ENCODE measurements around the gene CFAP20DC. TPM values are rescaled to one million over a fixed set of nuclear protein-coding genes. Genes with fewer than 3 reads are reported as not detected.

Gene CFAP20DC
- total and polyA plus RNA-seq, 11 donors, result 0.07 to 0.27 (median 0.11) TPM; not detected in 5

GRCh38 chr3:58840949-58841348, 208.9 kb downstream of the CFAP20DC start:
- ATAC-seq, result no peak
- no peak overlapping the region for H3K4me3 ChIP-seq
- intact Hi-C loops (cut with DNase I), result no loop called here
- H3K36me3 ChIP-seq, result no peaks in the 10 kb centered on the region
- no peaks in the 10 kb centered on the region for H3K27me3 ChIP-seq
- no peak for TF ChIP-seq CTCF (IDR thresholded peaks at IDR 0.05)
- TF ChIP-seq POLR2A (IDR thresholded peaks at IDR 0.05), result no peak
- no peak for DNase-seq
- H3K27ac ChIP-seq, result no peak overlapping the region
- H3K4me1 ChIP-seq, result no peaks in the 10 kb centered on the region
- H3K9me3 ChIP-seq, result no peaks in the 10 kb centered on the region

GRCh38 chr3:58839964-58840363, 209.9 kb downstream of the CFAP20DC start:
- Histone ChIP-seq H3K36me3 (no peaks in the 10 kb centered on the region), H3K4me3 (no peak overlapping the region), H3K4me1 (no peaks in the 10 kb centered on the region), H3K27ac (no peak overlapping the region), H3K9me3 (no peaks in the 10 kb centered on the region), H3K27me3 (no peaks in the 10 kb centered on the region)
- TF ChIP-seq CTCF (IDR thresholded peaks at IDR 0.05) (no peak), POLR2A (IDR thresholded peaks at IDR 0.05) (no peak)
- DNase-seq (no peak), ATAC-seq (no peak)
- 85 to 91% (median 88%) methylated on average over 1 of the region's 1 CpG for WGBS, 4 donors
- intact Hi-C loops (cut with DNase I), result loop anchor here in 1 of 10 donors (10.0 kb wide), 1 partner anchor 215 kb away; the partner anchor contains the start of gene CFAP20DC

GRCh38 chr3:58839187-58839586, 210.6 kb downstream of the CFAP20DC start:
- DNase-seq (no peak), ATAC-seq (no peak)
- Histone ChIP-seq H3K27me3 (no peaks in the 10 kb centered on the region), H3K9me3 (no peaks in the 10 kb centered on the region), H3K4me1 (no peaks in the 10 kb centered on the region), H3K36me3 (no peaks in the 10 kb centered on the region), H3K4me3 (no peak overlapping the region), H3K27ac (no peak overlapping the region)
- no peak for TF ChIP-seq CTCF (IDR thresholded peaks at IDR 0.05)
- no peak for TF ChIP-seq POLR2A (IDR thresholded peaks at IDR 0.05)
- intact Hi-C loops (cut with DNase I), result loop anchor here in 1 of 10 donors (10.0 kb wide), 1 partner anchor 216 kb away; the partner anchor contains the start of gene CFAP20DC

- TF ChIP-seq POLR2A (IDR thresholded peaks at IDR 0.05) (no peak), CTCF (IDR thresholded peaks at IDR 0.05) (no peak)
- H3K4me3 ChIP-seq, result no peak overlapping the region
- H3K4me1 ChIP-seq, result no peaks in the 10 kb centered on the region
- no peaks in the 10 kb centered on the region for H3K27me3 ChIP-seq
- DNase-seq (no peak), ATAC-seq (no peak)
- no peaks in the 10 kb centered on the region for H3K36me3 ChIP-seq
- intact Hi-C loops (cut with DNase I), result loop anchor here in 1 of 10 donors (10.0 kb wide), 1 partner anchor 217 kb away; the partner anchor contains the start of gene CFAP20DC
- no peak overlapping the region for H3K27ac ChIP-seq
- 80 to 86% (median 85%) methylated on average over 4 of the region's 4 CpGs for WGBS, 4 donors
- no peaks in the 10 kb centered on the region for H3K9me3 ChIP-seq
Measured at GRCh38 chr3:58837856-58838255, 212.0 kb downstream of the CFAP20DC start.
